Measurements from ENCODE around the gene XNDC1N. TPM values are rescaled to one million over a fixed set of nuclear protein-coding genes. Genes with fewer than 3 reads are reported as not detected.

Gene XNDC1N
- polyA plus RNA-seq, 4 donors, result 6.0 to 9.7 (median 8.0) TPM

Other genes with a start within 250 kb of the XNDC1N start
- under 1 TPM in 1 of 4 donors, not detected in 3; 0.17 TPM for gene DEFB108B, start 95.4 kb downstream of the XNDC1N start, polyA plus RNA-seq (ENCODE audit: insufficient read length in 4 of 4)
- 1 to 10 TPM in 3 of 4 donors, not detected in 1; 1.2 to 2.3 (median 1.4) TPM for gene DEFB131B, start 50.1 kb downstream of the XNDC1N start, polyA plus RNA-seq (ENCODE audit: insufficient read length in 4 of 4)
- gene RNF121, start 452 bp upstream of the XNDC1N start, polyA plus RNA-seq (ENCODE audit: insufficient read length in 4 of 4), result 10 to 100 TPM; 35.7 to 46.1 (median 44.3) TPM
- 10 to 100 TPM in 2 of 4 donors, 1 to 10 TPM in 2; 5.1 to 15.3 (median 10.5) TPM for gene IL18BP, start 70.3 kb upstream of the XNDC1N start, polyA plus RNA-seq (ENCODE audit: insufficient read length in 4 of 4)
- 100 to 1,000 TPM; 232 to 355 (median 282) TPM for gene NUMA1, start 151.9 kb upstream of the XNDC1N start, polyA plus RNA-seq (ENCODE audit: insufficient read length in 4 of 4)
- gene LRRC51, start 152.3 kb upstream of the XNDC1N start, polyA plus RNA-seq (ENCODE audit: insufficient read length in 4 of 4), result 10 to 100 TPM; 20.1 to 37.3 (median 26.5) TPM
- 100 to 1,000 TPM; 112 to 127 (median 119) TPM for gene LAMTOR1, start 174.7 kb upstream of the XNDC1N start, polyA plus RNA-seq (ENCODE audit: insufficient read length in 4 of 4)
- not detected for gene TOMT, start 177.3 kb upstream of the XNDC1N start, polyA plus RNA-seq (ENCODE audit: insufficient read length in 4 of 4)
- gene ANAPC15, start 184.1 kb upstream of the XNDC1N start, polyA plus RNA-seq (ENCODE audit: insufficient read length in 4 of 4), result 10 to 100 TPM; 47.2 to 57.8 (median 50.2) TPM
- 1 to 10 TPM; 1.7 to 3.4 (median 2.6) TPM for gene FOLR3, start 207.1 kb upstream of the XNDC1N start, polyA plus RNA-seq (ENCODE audit: insufficient read length in 4 of 4)

All from left renal cortex interstitium (tissue), 4 donors.